ENCODE results near the gene CYTH1. TPM values are rescaled to one million over a fixed set of nuclear protein-coding genes. Genes with fewer than 3 reads are reported as not detected.

CYTH1 gene
- total and polyA plus RNA-seq, 10 of the 15 experiments (the other 5 are each of a cell fraction or from before 2014, with no cell fraction given): 6.6 to 188 (median 145) TPM

DNA sequence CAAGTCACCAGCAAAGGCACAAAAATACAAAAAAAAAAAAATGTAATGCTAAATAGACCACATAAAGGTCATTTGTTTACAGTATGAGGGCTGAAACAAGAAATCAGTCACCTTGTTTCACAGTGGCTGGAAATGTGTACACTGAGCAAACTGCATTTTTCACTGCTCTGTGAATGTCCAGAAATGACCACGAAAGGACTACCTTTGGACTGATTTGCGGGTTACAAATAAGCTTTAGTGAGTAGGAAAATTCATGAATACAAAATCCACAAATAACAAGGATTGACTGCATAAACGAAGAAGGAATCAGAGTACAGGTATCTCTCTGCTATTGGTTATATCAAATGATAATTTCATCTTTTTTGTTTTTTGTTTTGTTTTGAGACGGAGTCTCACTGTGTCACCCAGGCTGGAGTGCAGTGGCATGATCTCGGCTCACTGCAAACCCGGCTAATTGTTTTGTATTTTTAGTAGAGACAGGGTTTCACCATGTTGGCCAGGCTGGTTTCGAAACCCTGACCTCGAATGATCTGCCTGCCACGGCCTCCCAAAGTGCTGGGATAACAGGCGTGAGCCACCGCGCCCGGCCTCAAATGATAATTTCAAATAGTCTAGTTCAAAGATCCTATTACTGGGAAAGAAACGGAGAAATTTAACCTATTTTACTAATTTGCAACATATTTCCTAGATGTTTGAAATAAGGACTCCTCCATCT is 30.5 kb downstream of the CYTH1 start:
- Histone ChIP-seq H3K79me2 (ENCODE audit: control insufficient read depth, insufficient read depth, low read length) (peaks cover 98% of the 10 kb centered on the region), H4K20me1 (ENCODE audit: control insufficient read depth, insufficient read depth) (no peaks in the 10 kb centered on the region), H3K9ac (ENCODE audit: control insufficient read depth, insufficient read depth, low read length) (no peak overlapping the region), H3K9me3 (replicated peaks; ENCODE audit: control insufficient read depth, insufficient read depth, low read length) (no peaks in the 10 kb centered on the region; the same call in 2 of the 3 replicates), H3K4me3 (no peak overlapping the region), H3K27me3 (replicated peaks in 1 of 2; ENCODE audit: control insufficient read depth in 2 of 2, insufficient read depth in 2 of 2, low read length in 1 of 2) (no peaks in the 10 kb centered on the region), H3K27ac (ENCODE audit: control insufficient read depth, insufficient read depth) (peak overlapping the region; percentile 43), H2AFZ (ENCODE audit: control insufficient read depth, low read depth, low read length) (no peak overlapping the region), H3K4me1 (ENCODE audit: control insufficient read depth, insufficient read depth, low read length) (peaks cover 52% of the 10 kb centered on the region), H3K36me3 (ENCODE audit: control insufficient read depth in 2 of 2, insufficient read depth in 2 of 2, low read length in 1 of 2) (peaks cover 0 to under 1% of the 10 kb centered on the region in 2 experiments; a peak in 2 of 4 replicates), H3K4me2 (ENCODE audit: control insufficient read depth, insufficient read depth) (peak overlapping the region; percentile 39)
- WGBS (ENCODE audit: insufficient coverage, insufficient replicate concordance, low lambda C conversion rate, missing lambda C conversion rate): 52% methylated on average over 14 of the region's 14 CpGs
- ChIA-PET SMC1A (ENCODE audit: uncharacterized antibody, unreplicated experiment) (interaction anchor here (0.7 to 2.2 kb wide), 6 partner anchors 15 to 41 kb away, joined by 3 to 6 read pairs (median 4); no protein-coding TSS in a partner anchor), CTCF (interaction anchor here (1.2 to 2.0 kb wide), 3 partner anchors 8 to 36 kb away, joined by 3 to 5 read pairs (median 5); no protein-coding TSS in a partner anchor), RAD21 (ENCODE audit: unreplicated experiment) (interaction anchor here (6.2 kb wide), 1 partner anchor 15 kb away, joined by 58 read pairs; no protein-coding TSS in a partner anchor), POLR2A (interaction anchor here (0.7 to 6.6 kb wide), 3 partner anchors 16 to 859 kb away, joined by 3 to 67 read pairs (median 5); no protein-coding TSS in a partner anchor)
- FAIRE-seq (no peak), DNase-seq (ENCODE audit: low read depth, low spot score) (no peak), ATAC-seq (peak; percentile 12; the same call in 1 of the 3 replicates)
- TF ChIP-seq BCL3 (IDR thresholded peaks at IDR 0.05; ENCODE audit: borderline replicate concordance, insufficient read depth, low read depth, low read length, poor library complexity, severe bottlenecking) (no peak), RUNX3 (IDR thresholded peaks at IDR 0.05; ENCODE audit: low read length) (peak; percentile 48), ZNF384 (IDR thresholded peaks at IDR 0.05; ENCODE audit: borderline replicate concordance, low read depth, low read length) (peak; percentile 38; the same call in 1 of the 2 replicates)
- in situ Hi-C loops (cut with MboI): no loop called here
- intact Hi-C loops (cut with micrococcal nuclease; ENCODE audit: unreplicated experiment): no loop called here
- BruUV-seq (replicated peaks): no TSS peak

All from GM12878 (cell line).